Neuronal stem cell (in vitro differentiated cells): ENCODE data around the gene DCLK2.
A peak's percentile ranks its signal among the peaks of the same experiment; 100 is the strongest.

Experiments
- DNase-seq: peaks from one replicate; pipeline ENCODE4 v3.0.0-alpha.2; 2013; ENCODE audit warnings: low spot score
- H2AFZ ChIP-seq: one replicate; pipeline ENCODE4 v1.6.1; 2013; ENCODE audit warnings: mild to moderate bottlenecking, low read length, inconsistent platforms
- H2AK5ac ChIP-seq: 2 replicates; pipeline ENCODE4 v1.6.1; 2013; ENCODE audit warnings: low read depth, mild to moderate bottlenecking, inconsistent platforms, low read length, moderate library complexity, mixed read lengths
- H2BK120ac ChIP-seq: 2 replicates; pipeline ENCODE4 v1.6.1; 2013; ENCODE audit warnings: low read depth, mild to moderate bottlenecking, inconsistent platforms, low read length, moderate library complexity, mixed read lengths
- H2BK12ac ChIP-seq: one replicate; pipeline ENCODE4 v1.6.1; 2013; ENCODE audit warnings: low read length, inconsistent platforms
- H2BK15ac ChIP-seq: 2 replicates; pipeline ENCODE4 v1.6.1; 2013; ENCODE audit warnings: mild to moderate bottlenecking, low read length, inconsistent platforms, mixed read lengths
- H2BK5ac ChIP-seq: one replicate; pipeline ENCODE4 v1.6.1; 2013; ENCODE audit warnings: inconsistent platforms, mild to moderate bottlenecking, low read length, moderate library complexity
- H3K14ac ChIP-seq: one replicate; pipeline ENCODE4 v1.6.1; 2013; ENCODE audit warnings: low read length, inconsistent platforms
- H3K18ac ChIP-seq: 2 replicates; pipeline ENCODE4 v1.6.1; 2013; ENCODE audit warnings: low read length, inconsistent platforms
- H3K23ac ChIP-seq: 2 replicates; pipeline ENCODE4 v1.6.1; 2013; ENCODE audit warnings: low read depth, mild to moderate bottlenecking, mixed read lengths, low read length, inconsistent platforms; ENCODE audit not compliant: poor library complexity
- H3K27ac ChIP-seq: replicated peaks from 3 replicates; pipeline ENCODE4 v1.5.1; 2013; ENCODE audit warnings: low read length, inconsistent platforms
- H3K27me3 ChIP-seq, 3 experiments: 2 replicates each; pipeline ENCODE4 v1.6.1; 2013; ENCODE audit warnings: low read length in 3 of 3, mild to moderate bottlenecking in 2 of 3, inconsistent platforms in 1 of 3, low read depth in 1 of 3, mixed read lengths in 1 of 3, moderate library complexity in 1 of 3; ENCODE audit not compliant: control insufficient read depth in 3 of 3, insufficient read depth in 3 of 3
- H3K36me3 ChIP-seq, 2 donors: replicated peaks in 1 of 2; 2 replicates each; pipeline ENCODE4 v1.6.1; 2013; ENCODE audit warnings: low read length in 2 of 2; ENCODE audit not compliant: control insufficient read depth in 2 of 2, insufficient read depth in 2 of 2
- H3K4ac ChIP-seq: 2 replicates; pipeline ENCODE4 v1.6.1; 2013; ENCODE audit warnings: inconsistent platforms, mild to moderate bottlenecking, low read length, moderate library complexity
- H3K4me1 ChIP-seq, 2 donors: 1 replicate in 1 of 2; 2 replicates in 1 of 2; pipeline ENCODE4 v1.6.1; 2013; ENCODE audit warnings: low read length in 2 of 2, low read depth in 1 of 2; ENCODE audit not compliant: control insufficient read depth in 2 of 2, insufficient read depth in 1 of 2
- H3K4me2 ChIP-seq: one replicate; pipeline ENCODE4 v1.6.1; 2013; ENCODE audit warnings: mild to moderate bottlenecking, low read length, inconsistent platforms; ENCODE audit not compliant: insufficient read depth, poor library complexity, severe bottlenecking
- H3K4me3 ChIP-seq, 2 donors: 2 replicates each; pipeline ENCODE4 v1.5.1; 2013; ENCODE audit warnings: low read length in 2 of 2, mild to moderate bottlenecking in 2 of 2, inconsistent platforms in 1 of 2, moderate library complexity in 1 of 2
- H3K79me1 ChIP-seq: one replicate; pipeline ENCODE4 v1.6.1; 2013; ENCODE audit warnings: low read depth, mild to moderate bottlenecking, inconsistent platforms, low read length, moderate library complexity
- H3K9ac ChIP-seq: one replicate; pipeline ENCODE4 v1.6.1; 2013; ENCODE audit warnings: mild to moderate bottlenecking, low read depth, low read length, inconsistent platforms; ENCODE audit not compliant: poor library complexity
- H3K9me3 ChIP-seq, 2 donors: replicated peaks in 1 of 2; 2 replicates each; pipeline versions ENCODE3 to v1.6.1; 2013; ENCODE audit warnings: low read length in 2 of 2, mild to moderate bottlenecking in 2 of 2, inconsistent platforms in 1 of 2, low read depth in 1 of 2, mixed read lengths in 1 of 2, moderate library complexity in 1 of 2; ENCODE audit not compliant: control insufficient read depth in 2 of 2, insufficient read depth in 1 of 2
- H4K8ac ChIP-seq: one replicate; pipeline ENCODE4 v1.6.1; 2013; ENCODE audit warnings: low read depth, mild to moderate bottlenecking, inconsistent platforms, low read length, moderate library complexity
- H4K91ac ChIP-seq: one replicate; pipeline ENCODE4 v1.6.1; 2013; ENCODE audit warnings: low read length, low read depth, mild to moderate bottlenecking, inconsistent platforms; ENCODE audit not compliant: poor library complexity
- WGBS, 2 donors: extraction: QIAGEN DNeasy Blood & Tissue Kit; methylation state at CpG; one replicate each; pipeline ENCODE4 v1.1.7; 2013; ENCODE audit warnings: missing lambda C conversion rate in 2 of 2, mixed read lengths in 1 of 2; ENCODE audit not compliant: insufficient read length in 2 of 2, insufficient replicate concordance in 1 of 2; ENCODE audit errors: extremely low coverage in 2 of 2; 5-methylcytosine and 5-hydroxymethylcytosine counted together

The DCLK2 gene

GRCh38 chr4:150072906-150073714 lies 5.1 kb upstream of the DCLK2 start:
- no peak overlapping the region for H3K27ac ChIP-seq
- H2AFZ ChIP-seq: no peak overlapping the region
- no CpG with 5 or more reads among the region's 2 CpGs for WGBS, 2 donors
- no peak overlapping the region for H3K14ac ChIP-seq
- H3K18ac ChIP-seq: no peak overlapping the region
- H3K4me1 ChIP-seq: no peaks in the 10 kb centered on the region
- no peak overlapping the region for H2BK120ac ChIP-seq
- no peak overlapping the region for H3K4ac ChIP-seq
- H3K9ac ChIP-seq: no peak overlapping the region
- H3K4me3 ChIP-seq: no peak overlapping the region
- DNase-seq: no peak
- no peak overlapping the region for H4K91ac ChIP-seq
- no peak overlapping the region for H2AK5ac ChIP-seq
- no peaks in the 10 kb centered on the region for H3K79me1 ChIP-seq
- no peak overlapping the region for H3K4me2 ChIP-seq
- H3K9me3 ChIP-seq: peaks cover 0 to 1% of the 10 kb centered on the region in 2 donors
- H2BK12ac ChIP-seq: no peak overlapping the region
- H2BK5ac ChIP-seq: no peak overlapping the region
- no peak overlapping the region for H2BK15ac ChIP-seq
- H4K8ac ChIP-seq: no peak overlapping the region
- H3K27me3 ChIP-seq: no peaks in the 10 kb centered on the region
- H3K23ac ChIP-seq: no peak overlapping the region
- no peaks in the 10 kb centered on the region for H3K36me3 ChIP-seq

GRCh38 chr4:150074064-150074463 lies 4.2 kb upstream of the DCLK2 start:
- Histone ChIP-seq H3K9ac (no peak overlapping the region), H3K4me3 (no peak overlapping the region), H2BK15ac (no peak overlapping the region), H3K14ac (no peak overlapping the region), H2BK12ac (no peak overlapping the region), H4K8ac (no peak overlapping the region), H3K79me1 (no peaks in the 10 kb centered on the region), H3K27ac (no peak overlapping the region), H3K4me1 (no peaks in the 10 kb centered on the region), H2BK5ac (no peak overlapping the region), H3K18ac (no peak overlapping the region), H2BK120ac (no peak overlapping the region), H4K91ac (no peak overlapping the region), H3K27me3 (peaks cover 0 to 3% (median 0%) of the 10 kb centered on the region in 3 experiments), H3K36me3 (no peaks in the 10 kb centered on the region), H3K4me2 (no peak overlapping the region), H3K23ac (no peak overlapping the region), H3K4ac (no peak overlapping the region), H2AFZ (no peak overlapping the region), H2AK5ac (no peak overlapping the region), H3K9me3 (no peaks in the 10 kb centered on the region)
- no peak for DNase-seq
- WGBS, 2 donors: no CpG with 5 or more reads among the region's 2 CpGs

- Histone ChIP-seq H4K91ac (no peak overlapping the region), H2BK120ac (no peak overlapping the region), H3K9me3 (peaks cover 0 to 7% of the 10 kb centered on the region in 2 donors), H4K8ac (no peak overlapping the region), H2BK12ac (peak overlapping the region; percentile 51), H3K4me2 (peak overlapping the region; percentile 80), H2AFZ (peak overlapping the region; percentile 98), H3K27ac (no peak overlapping the region), H3K79me1 (no peaks in the 10 kb centered on the region), H2BK5ac (no peak overlapping the region), H3K18ac (peak overlapping the region; percentile 96), H3K14ac (no peak overlapping the region), H2BK15ac (peak overlapping the region; percentile 57), H3K4me3 (peak overlapping the region; percentile 82 to 90), H3K9ac (peak overlapping the region; percentile 83), H3K27me3 (peaks cover 0 to 17% (median 0%) of the 10 kb centered on the region in 3 experiments), H3K4me1 (peaks cover 0 to 8% of the 10 kb centered on the region in 2 donors), H3K23ac (no peak overlapping the region), H3K36me3 (peaks cover 0 to 6% of the 10 kb centered on the region in 2 donors), H2AK5ac (no peak overlapping the region), H3K4ac (no peak overlapping the region)
- peak; percentile 40 for DNase-seq
- WGBS, 2 donors: no CpG with 5 or more reads among the region's 59 CpGs
These were observed 385 bp downstream of the DCLK2 start for GRCh38 chr4:150078579-150079080.

DNA sequence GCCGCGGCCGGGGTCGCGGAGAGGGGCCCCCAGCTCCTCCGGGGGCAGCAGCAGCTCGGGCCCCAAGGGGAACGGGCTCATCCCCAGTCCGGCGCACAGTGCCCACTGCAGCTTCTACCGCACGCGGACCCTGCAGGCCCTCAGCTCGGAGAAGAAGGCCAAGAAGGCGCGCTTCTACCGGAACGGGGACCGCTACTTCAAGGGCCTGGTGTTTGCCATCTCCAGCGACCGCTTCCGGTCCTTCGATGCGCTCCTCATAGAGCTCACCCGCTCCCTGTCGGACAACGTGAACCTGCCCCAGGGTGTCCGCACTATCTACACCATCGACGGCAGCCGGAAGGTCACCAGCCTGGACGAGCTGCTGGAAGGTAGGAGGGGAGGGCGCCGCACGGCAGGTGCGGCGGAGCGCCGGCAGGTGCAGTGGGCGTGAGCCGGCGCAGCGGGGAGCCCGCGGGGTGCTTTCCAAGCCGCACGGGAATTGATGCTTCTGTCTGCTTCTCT lies 886 bp downstream of the DCLK2 start:
- peaks cover 0 to 17% (median 0%) of the 10 kb centered on the region in 3 experiments for H3K27me3 ChIP-seq
- H2AK5ac ChIP-seq: no peak overlapping the region
- peak overlapping the region; percentile 82 to 90 for H3K4me3 ChIP-seq
- H3K36me3 ChIP-seq: peaks cover 0 to 10% of the 10 kb centered on the region in 2 donors
- H2BK12ac ChIP-seq: peak overlapping the region; percentile 51
- no CpG with 5 or more reads among the region's 47 CpGs for WGBS, 2 donors
- H3K4ac ChIP-seq: no peak overlapping the region
- no peak overlapping the region for H4K8ac ChIP-seq
- no peak overlapping the region for H3K14ac ChIP-seq
- H3K18ac ChIP-seq: peak overlapping the region; percentile 96
- H3K27ac ChIP-seq: no peak overlapping the region
- H4K91ac ChIP-seq: no peak overlapping the region
- peaks cover 0 to 8% of the 10 kb centered on the region in 2 donors for H3K4me1 ChIP-seq
- no peak overlapping the region for H2BK120ac ChIP-seq
- H2BK5ac ChIP-seq: no peak overlapping the region
- peak overlapping the region; percentile 57 for H2BK15ac ChIP-seq
- peak; percentile 31 for DNase-seq
- H3K9ac ChIP-seq: peak overlapping the region; percentile 83
- H3K4me2 ChIP-seq: peak overlapping the region; percentile 80
- H3K9me3 ChIP-seq: peaks cover 0 to 12% of the 10 kb centered on the region in 2 donors
- peak overlapping the region; percentile 98 for H2AFZ ChIP-seq
- H3K79me1 ChIP-seq: no peaks in the 10 kb centered on the region
- peak overlapping the region; percentile 52 for H3K23ac ChIP-seq
